Keratinocyte (primary cell): ENCODE data around the gene ZSCAN16. TPM values are rescaled to one million over a fixed set of nuclear protein-coding genes. Genes with fewer than 3 reads are reported as not detected.

Source experiments
- DNase-seq: peaks from one replicate; pipeline ENCODE4 v3.0.0-alpha.2; 2011; ENCODE audit warnings: low read depth, missing footprints, low spot score
- FAIRE-seq: peaks from 2 replicates; lab custom pipeline; 2011; peaks lifted over from hg19 to GRCh38; lab: Jason Lieb, UNC
- H2AFZ ChIP-seq: 2 replicates; pipeline ENCODE4 v1.6.0; 2012; ENCODE audit warnings: low read length, control low read depth, inconsistent platforms; ENCODE audit not compliant: control insufficient read depth
- H3K27ac ChIP-seq: 2 replicates; pipeline ENCODE4 v1.5.1; 2011; ENCODE audit warnings: low read length; ENCODE audit not compliant: control insufficient read depth, insufficient read depth
- H3K27me3 ChIP-seq: 3 replicates; pipeline ENCODE4 v1.6.0; 2011; ENCODE audit warnings: low read length; ENCODE audit not compliant: control insufficient read depth, insufficient read depth; ENCODE audit errors: extremely low read depth
- H3K36me3 ChIP-seq, 2 experiments: 2 replicates in 1 of 2; 3 replicates in 1 of 2; pipeline ENCODE4 v1.5.1; 2011; ENCODE audit warnings: low read length in 2 of 2, mild to moderate bottlenecking in 1 of 2; ENCODE audit not compliant: control insufficient read depth in 2 of 2, insufficient read depth in 2 of 2; ENCODE audit errors: extremely low read depth in 1 of 2
- H3K4me1 ChIP-seq: 3 replicates; pipeline ENCODE4 v1.5.1; 2011; ENCODE audit warnings: low read length; ENCODE audit not compliant: control insufficient read depth, insufficient read depth; ENCODE audit errors: extremely low read depth
- H3K4me2 ChIP-seq: 3 replicates; pipeline ENCODE4 v1.6.0; 2011; ENCODE audit warnings: low read depth, low read length; ENCODE audit not compliant: control insufficient read depth, insufficient read depth; ENCODE audit errors: extremely low read depth
- H3K4me3 ChIP-seq, 3 experiments: fragments of 200-600 bp in 1 of 3; sonication (generic) in 1 of 3; 2 replicates in 2 of 3; 3 replicates in 1 of 3; pipeline ENCODE4 v1.5.1; 2011 to 2016; ENCODE audit warnings: low read length in 3 of 3, mild to moderate bottlenecking in 3 of 3, control low read depth in 2 of 3, inconsistent platforms in 1 of 3, low read depth in 1 of 3, mixed read lengths in 1 of 3, mixed run types in 1 of 3, moderate library complexity in 1 of 3; ENCODE audit not compliant: control insufficient read depth in 2 of 3, insufficient read depth in 2 of 3; ENCODE audit errors: extremely low read depth in 1 of 3
- H3K79me2 ChIP-seq: 2 replicates; pipeline ENCODE4 v1.6.0; 2012; ENCODE audit warnings: low read length; ENCODE audit not compliant: control insufficient read depth, insufficient read depth
- H3K9ac ChIP-seq: 3 replicates; pipeline ENCODE4 v1.6.0; 2011; ENCODE audit warnings: low read length; ENCODE audit not compliant: control insufficient read depth, insufficient read depth; ENCODE audit errors: extremely low read depth
- H3K9me1 ChIP-seq: 3 replicates; pipeline ENCODE4 v1.6.0; 2011; ENCODE audit warnings: low read length; ENCODE audit not compliant: control insufficient read depth, insufficient read depth; ENCODE audit errors: extremely low read depth
- H3K9me3 ChIP-seq: 2 replicates; pipeline ENCODE4 v1.5.1; 2012; ENCODE audit warnings: low read depth, low read length; ENCODE audit not compliant: control insufficient read depth
- H4K20me1 ChIP-seq: 3 replicates; pipeline ENCODE4 v1.6.0; 2011; ENCODE audit warnings: low read length; ENCODE audit not compliant: control insufficient read depth, insufficient read depth; ENCODE audit errors: extremely low read depth
- EZH2 ChIP-seq: IDR thresholded peaks from one replicate; pipeline ENCODE4 v1.6.1; 2012; ENCODE audit warnings: inconsistent platforms, mild to moderate bottlenecking, low read length, moderate library complexity
- dilution Hi-C: fragments of 300-500 bp; cut with MboI; formaldehyde crosslinking; loops from one replicate; pipeline ENCODE4 v1.7.0; 2020; ENCODE audit warnings: low sequenced_read_pairs; ENCODE audit not compliant: extremely low pct_ligation_motif_present
- polyA plus RNA-seq, 5 experiments: library from polyadenylated mRNA; depleted of rRNA in 3 of 5; stranded (reverse) in 3 of 5; stranded (forward) in 1 of 5; unstranded in 1 of 5; fragments of >200 nt; gene quantifications; 1 replicate in 1 of 5; 2 replicates in 3 of 5; 3 replicates in 1 of 5; pipeline versions ENCODE4 v1.2.1 to v1.2.3, GENCODE V29; 2011 to 2012; ENCODE audit warnings: missing spikeins in 2 of 5, low read depth in 1 of 5, low replicate concordance in 1 of 5
- TF ChIP-seq, protein P1 (sequence below), 3 experiments: IDR thresholded peaks in 1 of 3; conservative IDR thresholded peaks in 1 of 3; optimal IDR thresholded peaks in 1 of 3; 2 replicates in 2 of 3; 3 replicates in 1 of 3; pipeline versions ENCODE3 to v1.5.1; 2011; ENCODE audit warnings: low read length in 3 of 3, mild to moderate bottlenecking in 3 of 3, moderate library complexity in 2 of 3, control low read depth in 1 of 3, inconsistent platforms in 1 of 3; ENCODE audit not compliant: insufficient read depth in 2 of 3; ENCODE audit errors: extremely low read depth in 1 of 3

The ZSCAN16 gene
- polyA plus RNA-seq, 1 donor (not counting 4 experiments of a cell fraction or from before 2014, with no cell fraction given), result 1.5 TPM

DNA sequence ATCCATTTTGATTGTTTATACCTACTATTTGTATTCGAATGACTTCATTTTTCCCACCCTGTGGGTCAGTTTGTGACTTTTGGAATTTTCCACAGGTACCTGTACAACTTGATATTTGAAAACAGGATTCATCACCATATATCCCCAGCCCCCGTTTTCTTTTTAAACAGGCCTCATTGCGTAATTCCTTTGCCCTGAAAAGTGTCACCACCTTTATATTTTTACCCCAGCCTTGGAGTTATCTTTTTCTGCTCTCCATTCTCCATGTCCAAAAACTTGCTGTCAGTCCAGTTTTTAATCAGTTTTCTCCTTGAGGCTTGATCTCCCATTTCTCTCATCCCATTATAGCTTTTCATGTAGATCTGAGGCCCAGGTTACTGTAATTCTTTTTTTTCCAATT lies 33.9 kb downstream of the ZSCAN16 start:
- Histone ChIP-seq H3K4me1 (no peaks in the 10 kb centered on the region), H3K27ac (no peak overlapping the region), H3K9ac (no peak overlapping the region), H2AFZ (no peak overlapping the region), H3K4me2 (no peak overlapping the region), H3K27me3 (no peaks in the 10 kb centered on the region), H3K79me2 (no peaks in the 10 kb centered on the region), H3K36me3 (peaks cover 4 to 10% of the 10 kb centered on the region in 2 experiments), H3K4me3 (no peak overlapping the region), H3K9me3 (no peaks in the 10 kb centered on the region), H4K20me1 (no peaks in the 10 kb centered on the region), H3K9me1 (no peaks in the 10 kb centered on the region)
- no peak for TF ChIP-seq EZH2
- TF ChIP-seq, protein P1, sequence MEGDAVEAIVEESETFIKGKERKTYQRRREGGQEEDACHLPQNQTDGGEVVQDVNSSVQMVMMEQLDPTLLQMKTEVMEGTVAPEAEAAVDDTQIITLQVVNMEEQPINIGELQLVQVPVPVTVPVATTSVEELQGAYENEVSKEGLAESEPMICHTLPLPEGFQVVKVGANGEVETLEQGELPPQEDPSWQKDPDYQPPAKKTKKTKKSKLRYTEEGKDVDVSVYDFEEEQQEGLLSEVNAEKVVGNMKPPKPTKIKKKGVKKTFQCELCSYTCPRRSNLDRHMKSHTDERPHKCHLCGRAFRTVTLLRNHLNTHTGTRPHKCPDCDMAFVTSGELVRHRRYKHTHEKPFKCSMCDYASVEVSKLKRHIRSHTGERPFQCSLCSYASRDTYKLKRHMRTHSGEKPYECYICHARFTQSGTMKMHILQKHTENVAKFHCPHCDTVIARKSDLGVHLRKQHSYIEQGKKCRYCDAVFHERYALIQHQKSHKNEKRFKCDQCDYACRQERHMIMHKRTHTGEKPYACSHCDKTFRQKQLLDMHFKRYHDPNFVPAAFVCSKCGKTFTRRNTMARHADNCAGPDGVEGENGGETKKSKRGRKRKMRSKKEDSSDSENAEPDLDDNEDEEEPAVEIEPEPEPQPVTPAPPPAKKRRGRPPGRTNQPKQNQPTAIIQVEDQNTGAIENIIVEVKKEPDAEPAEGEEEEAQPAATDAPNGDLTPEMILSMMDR (optimal IDR thresholded peaks at IDR 0.05 in 1 of 3, IDR thresholded peaks at IDR 0.05 in 1 of 3, conservative IDR thresholded peaks at IDR 0.05 in 1 of 3; ENCODE audit: extremely low read depth in 1 of 3, insufficient read depth in 2 of 3, low read length in 3 of 3), result no peak
- DNase-seq (no peak), FAIRE-seq (no peak)
- dilution Hi-C loops, result no loop called here

DNA sequence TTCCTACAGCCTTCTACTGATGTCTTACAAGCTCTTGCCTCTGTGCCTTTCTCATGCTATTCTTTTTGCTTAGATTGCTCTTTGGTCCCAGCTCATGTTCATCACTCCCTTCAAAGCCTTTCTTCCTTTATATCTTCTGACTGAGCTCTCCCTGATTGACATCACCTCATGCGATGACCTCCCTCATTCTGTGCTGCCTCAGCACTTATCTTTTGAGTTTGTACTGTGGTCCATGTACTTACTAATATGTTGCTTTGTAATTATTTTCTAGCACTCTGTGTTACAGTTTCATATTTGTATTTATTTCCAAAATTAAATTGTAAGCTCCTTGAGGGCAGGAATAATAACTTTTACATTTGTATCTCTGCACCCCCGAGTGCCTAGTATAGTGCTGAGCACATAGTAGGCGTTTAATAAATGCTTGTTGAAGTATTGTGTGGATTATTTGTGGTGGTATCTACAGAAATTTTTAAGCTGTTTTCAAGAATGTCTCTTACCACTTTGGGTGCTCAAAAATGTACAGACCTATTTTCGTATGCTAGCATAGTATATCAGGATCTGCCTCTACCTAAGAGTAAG lies 34.7 kb downstream of the ZSCAN16 start:
- H2AFZ ChIP-seq, result no peak overlapping the region
- H3K9me3 ChIP-seq, result no peaks in the 10 kb centered on the region
- FAIRE-seq (no peak), DNase-seq (no peak)
- dilution Hi-C loops, result no loop called here
- H3K27ac ChIP-seq, result no peak overlapping the region
- H3K4me3 ChIP-seq, result no peak overlapping the region
- H3K27me3 ChIP-seq, result no peaks in the 10 kb centered on the region
- no peak overlapping the region for H3K4me2 ChIP-seq
- H3K9ac ChIP-seq, result no peak overlapping the region
- no peaks in the 10 kb centered on the region for H3K4me1 ChIP-seq
- no peak for TF ChIP-seq EZH2
- TF ChIP-seq, protein P1 (optimal IDR thresholded peaks at IDR 0.05 in 1 of 3, IDR thresholded peaks at IDR 0.05 in 1 of 3, conservative IDR thresholded peaks at IDR 0.05 in 1 of 3; ENCODE audit: extremely low read depth in 1 of 3, insufficient read depth in 2 of 3, low read length in 3 of 3), result no peak
- H3K9me1 ChIP-seq, result no peaks in the 10 kb centered on the region
- no peaks in the 10 kb centered on the region for H3K79me2 ChIP-seq
- H4K20me1 ChIP-seq, result no peaks in the 10 kb centered on the region
- H3K36me3 ChIP-seq, result peaks cover 0 to 4% of the 10 kb centered on the region in 2 experiments
